NCI-H82 (cell line): ENCODE results near the gene ANKFY1.
"Not testable (repeated sequence)": the region's sequence is repeated elsewhere in the genome, so short reads cannot be mapped to it uniquely, and the experiment has no call there.

Experiments used
- DNase-seq: peaks from one replicate; lab custom pipeline; 2025; lab: John Stamatoyannopoulos, UW

ANKFY1 gene

DNA sequence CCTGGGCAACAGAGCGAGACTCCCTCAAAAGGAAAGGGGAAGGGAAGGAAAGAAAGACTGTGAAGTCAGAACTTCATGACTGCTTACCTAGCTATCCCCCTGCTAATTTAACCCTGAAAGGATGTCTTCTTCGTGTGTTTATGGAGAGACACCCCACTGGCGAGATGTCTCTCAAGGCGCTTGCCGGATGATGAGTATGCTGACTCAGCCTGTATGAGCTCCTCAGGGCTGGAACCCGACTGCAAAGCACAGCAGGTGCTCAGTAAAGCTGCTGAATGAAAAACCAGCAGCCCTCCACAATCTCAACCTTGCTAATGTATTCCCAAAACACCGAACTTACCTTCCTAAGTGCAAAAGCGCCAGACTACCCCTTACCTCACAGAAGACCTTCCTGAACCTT lies 2.3 kb downstream of the ANKFY1 start:
- DNase-seq = no peak

DNA sequence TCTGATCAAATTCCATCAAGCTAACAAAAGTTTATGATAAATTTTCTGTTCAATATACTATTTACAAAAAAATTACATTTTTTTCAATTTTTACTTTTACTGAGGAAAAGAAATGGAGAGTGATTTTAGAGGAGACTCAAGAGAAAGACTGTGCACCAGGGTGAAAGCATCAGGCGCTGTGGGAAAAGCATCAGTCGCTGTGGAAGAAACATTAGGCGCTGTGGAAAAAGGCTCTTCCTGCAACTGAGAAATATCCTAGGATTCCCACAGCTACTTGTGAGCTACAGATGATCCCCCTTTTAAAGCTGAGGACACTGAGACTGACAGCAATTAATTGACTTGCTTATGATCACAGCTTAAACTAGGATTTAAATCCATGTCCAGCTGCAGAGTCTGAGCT lies 4.9 kb downstream of the ANKFY1 start:
- no peak for DNase-seq

GRCh38 chr17:4256952-4257351 lies 6.8 kb downstream of the ANKFY1 start:
- no peak for DNase-seq

DNA sequence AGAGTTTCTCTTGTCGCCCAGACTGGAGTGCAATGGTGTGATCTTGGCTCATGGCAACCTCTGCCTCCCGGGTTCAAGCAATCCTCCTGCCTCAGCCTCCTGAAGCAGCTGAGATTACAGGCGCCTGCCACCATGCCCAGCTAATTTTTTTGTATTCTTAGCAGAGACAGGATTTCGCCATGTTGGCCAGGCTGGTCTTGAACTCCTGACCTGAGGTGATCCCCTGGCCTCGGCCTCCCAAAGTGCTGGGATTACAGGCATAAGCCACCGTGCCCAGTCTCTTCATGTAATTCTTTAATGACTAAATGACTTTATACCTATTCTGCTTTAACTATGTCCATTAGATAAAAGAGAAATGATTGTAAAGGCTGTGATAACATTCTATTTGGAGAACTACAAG lies 8.5 kb downstream of the ANKFY1 start:
- DNase-seq = not testable (repeated sequence)

DNA sequence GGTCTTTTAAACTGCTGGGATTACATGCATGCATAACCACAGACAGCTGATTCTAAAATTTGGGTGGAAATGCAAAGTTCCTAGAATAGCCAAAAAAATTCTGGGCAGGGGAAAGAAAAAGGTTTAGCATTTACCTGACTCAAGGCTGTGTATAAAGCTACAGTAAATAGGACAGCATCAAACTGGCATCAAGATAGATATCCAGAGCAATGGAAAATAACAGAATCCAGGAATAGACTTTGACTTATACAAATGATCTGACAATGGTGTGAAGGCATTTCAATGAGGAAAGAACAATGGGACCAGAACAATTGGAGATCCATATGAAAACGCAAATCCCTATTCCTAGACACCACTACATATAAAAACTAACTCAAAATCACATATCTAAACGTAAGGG lies 12.9 kb downstream of the ANKFY1 start:
- DNase-seq = no peak

- DNase-seq = peak; percentile 71
Observed at GRCh38 chr17:4249452-4250029, 14.2 kb downstream of the ANKFY1 start.

- no peak for DNase-seq
Observed at GRCh38 chr17:4248504-4249277, 15.1 kb downstream of the ANKFY1 start.

GRCh38 chr17:4247971-4248388 lies 15.8 kb downstream of the ANKFY1 start:
- DNase-seq = no peak

DNA sequence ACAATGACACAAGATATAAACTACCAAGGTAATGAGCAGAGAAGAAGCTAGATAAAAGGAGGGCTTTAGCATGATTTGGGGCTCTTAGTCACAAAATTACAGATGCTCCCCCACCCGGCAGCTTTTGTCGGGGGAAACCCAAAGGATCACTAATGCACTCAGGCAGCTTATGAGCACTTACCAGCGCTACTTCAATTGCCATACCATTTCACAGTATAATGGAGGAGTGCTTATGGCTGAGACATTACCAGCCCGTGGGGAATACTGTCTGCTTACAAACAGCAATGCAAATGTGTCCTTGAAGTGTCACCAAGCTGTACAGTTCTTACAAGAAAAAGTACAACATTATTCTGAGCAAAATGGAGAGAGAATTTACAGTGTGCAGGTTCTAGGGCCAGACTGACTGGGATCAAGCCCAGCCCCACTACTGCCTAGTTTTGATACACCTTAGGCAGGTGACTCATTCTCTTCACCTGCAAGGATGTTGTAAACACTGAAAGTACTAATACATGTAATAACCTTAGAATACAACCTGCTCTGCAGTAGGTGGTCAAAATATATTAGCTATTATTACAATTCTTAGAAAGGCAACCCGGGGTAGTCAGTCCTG lies 16.3 kb downstream of the ANKFY1 start:
- no peak for DNase-seq

- DNase-seq = no peak
Observed at GRCh38 chr17:4246674-4247073, 17.1 kb downstream of the ANKFY1 start.

DNA sequence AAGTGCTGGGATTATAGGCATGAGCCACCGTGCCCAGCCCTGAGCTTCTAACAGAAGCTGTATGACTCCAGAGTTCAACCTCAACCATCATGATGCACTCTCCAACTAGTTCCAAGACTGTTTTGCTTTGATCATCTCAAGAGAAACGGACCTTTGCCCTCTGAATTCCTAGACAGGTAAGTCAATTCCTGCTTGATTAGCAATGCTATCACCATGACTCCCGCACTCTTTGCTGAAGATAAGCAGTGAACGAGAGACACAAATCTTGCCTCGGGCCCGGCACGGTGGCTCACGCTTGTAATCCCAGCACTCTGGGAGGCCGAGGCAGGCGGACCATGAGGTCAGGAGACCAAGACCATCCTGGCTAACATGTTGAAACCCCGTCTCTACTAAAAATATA lies 22.2 kb downstream of the ANKFY1 start:
- no peak for DNase-seq

DNA sequence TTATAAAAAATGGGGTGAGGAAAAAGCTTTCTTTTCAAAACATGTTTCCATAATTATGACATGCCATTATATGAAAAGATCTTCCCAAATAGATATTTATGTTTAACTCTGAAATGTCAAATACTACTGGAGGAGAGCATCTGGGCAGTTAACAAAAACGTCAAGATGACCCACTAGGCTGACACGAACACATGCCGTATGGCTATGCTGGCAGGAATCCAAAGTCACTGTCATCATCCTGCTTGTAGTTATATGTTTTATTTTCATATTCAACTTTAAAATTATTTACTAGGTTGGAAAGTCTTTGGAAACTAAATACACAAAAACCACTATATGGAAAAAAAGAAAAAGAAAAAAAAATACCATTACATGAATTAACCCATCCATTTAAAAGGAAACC lies 27.3 kb downstream of the ANKFY1 start:
- DNase-seq = no peak

GRCh38 chr17:4235372-4236279 lies 28.2 kb downstream of the ANKFY1 start:
- DNase-seq = no peak

DNA sequence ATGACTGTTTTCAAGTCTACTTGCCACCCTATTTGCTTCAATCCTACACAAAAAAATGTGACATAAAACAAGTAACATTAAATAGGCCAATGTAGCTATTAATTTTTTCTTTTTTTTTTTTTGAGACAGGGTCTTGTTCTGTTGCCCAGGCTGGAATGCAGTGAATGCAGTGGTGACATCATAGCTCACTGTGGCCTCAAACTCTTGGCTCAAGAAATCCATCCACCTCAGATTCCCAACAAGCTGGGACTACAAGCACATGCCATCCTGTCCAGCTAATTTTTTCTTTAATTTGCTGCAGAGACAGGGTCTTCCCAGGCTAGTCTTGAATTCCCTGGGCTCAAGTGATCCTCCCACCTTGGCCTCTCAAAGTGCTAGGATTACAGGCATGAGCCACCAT lies 29.4 kb downstream of the ANKFY1 start:
- DNase-seq = no peak

DNA sequence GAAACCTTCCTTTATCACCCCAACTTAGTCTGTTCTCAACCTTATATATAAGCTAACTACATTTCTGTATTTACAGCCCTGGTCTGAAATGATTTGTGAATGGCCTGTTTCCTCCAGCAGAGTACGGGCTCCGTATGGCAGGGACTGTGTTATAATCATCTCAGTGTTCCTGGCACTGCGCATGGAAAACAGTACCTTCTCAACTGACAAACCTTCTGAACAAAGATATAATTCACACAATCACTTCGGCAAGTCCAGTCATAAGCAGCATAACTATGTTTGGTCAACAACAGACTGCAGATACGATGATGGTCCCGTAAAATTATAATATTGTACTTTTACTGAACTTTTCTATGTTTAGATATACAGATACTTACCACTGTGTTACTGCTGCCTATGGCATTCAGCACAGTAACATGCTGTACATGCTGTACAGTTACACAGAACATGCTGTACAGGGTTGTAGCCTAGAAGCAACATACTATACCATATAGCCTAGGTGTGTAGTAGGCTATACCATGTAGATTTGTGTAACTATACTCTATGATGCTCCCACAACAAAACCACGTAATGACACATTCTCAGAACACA lies 30.0 kb downstream of the ANKFY1 start:
- DNase-seq = no peak

DNA sequence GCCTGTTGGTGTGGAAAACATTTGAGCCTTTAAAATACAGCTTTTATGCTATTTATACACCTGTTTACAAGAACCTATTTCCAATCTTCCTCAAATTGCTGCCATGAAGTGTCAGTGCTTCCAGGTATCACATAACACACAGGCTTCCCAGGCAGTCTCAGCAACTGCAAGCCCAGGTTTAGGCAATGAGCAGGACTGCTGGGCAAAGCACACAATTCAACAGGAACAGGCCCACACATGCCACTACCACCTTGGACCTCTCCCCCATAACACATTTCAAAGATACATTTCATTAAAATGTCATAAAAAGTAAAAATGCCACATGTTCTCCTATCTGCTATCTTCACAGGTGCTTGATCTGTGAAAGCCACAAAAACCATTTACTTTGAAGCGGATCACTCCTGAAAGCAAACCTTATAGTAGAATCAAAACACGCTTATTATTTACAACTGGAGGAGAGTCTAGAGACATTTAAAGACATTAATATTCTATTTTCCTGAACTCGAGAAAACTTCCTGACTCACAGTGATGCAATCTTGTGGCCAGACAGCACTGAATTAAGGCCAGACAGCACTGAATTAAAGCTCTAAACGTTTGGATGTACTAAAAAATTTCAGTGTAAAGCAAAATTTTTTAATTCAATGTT lies 31.5 kb downstream of the ANKFY1 start:
- no peak for DNase-seq

DNA sequence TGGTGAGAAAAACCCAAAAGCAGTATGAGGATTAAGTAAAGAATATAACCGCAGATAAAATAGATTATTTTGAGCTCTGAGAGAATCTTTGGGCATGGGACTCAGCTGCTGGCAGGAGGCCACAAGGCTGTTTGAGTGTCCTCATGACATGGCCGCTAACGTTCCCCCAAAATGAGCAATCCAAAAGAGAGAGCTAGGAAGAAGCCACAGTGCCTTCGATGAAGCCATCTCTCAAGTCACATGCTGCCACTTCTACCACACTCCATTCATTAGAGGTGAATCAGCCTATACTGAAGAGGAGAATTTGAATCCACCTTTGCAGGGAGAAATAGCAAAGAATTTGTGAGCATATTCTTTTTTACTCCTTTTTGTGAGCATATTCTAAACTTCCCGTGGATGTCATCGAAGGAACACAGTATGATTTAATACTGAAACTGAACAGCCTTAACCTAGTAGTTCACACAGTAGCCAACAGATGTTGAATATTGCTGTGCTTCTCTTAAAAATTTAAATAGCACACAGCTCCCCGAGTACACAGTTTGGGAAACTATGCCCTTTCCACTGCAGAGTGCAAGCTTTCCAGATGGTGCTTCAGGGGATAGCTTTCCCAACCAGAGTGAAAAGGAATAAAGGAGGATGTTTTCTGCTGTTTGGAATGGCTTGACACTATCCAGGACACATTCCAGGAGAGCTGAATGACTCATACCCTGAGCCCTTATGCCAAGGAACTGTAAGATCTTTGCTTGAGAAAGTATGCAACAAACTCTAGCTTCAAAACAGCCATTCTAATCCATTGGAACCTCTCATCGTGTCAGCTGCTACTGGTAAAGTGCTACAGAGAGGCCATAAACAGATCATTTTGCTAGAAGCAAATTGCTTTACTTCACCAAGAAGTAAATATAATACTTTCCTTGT lies 33.9 kb downstream of the ANKFY1 start:
- DNase-seq = no peak

DNA sequence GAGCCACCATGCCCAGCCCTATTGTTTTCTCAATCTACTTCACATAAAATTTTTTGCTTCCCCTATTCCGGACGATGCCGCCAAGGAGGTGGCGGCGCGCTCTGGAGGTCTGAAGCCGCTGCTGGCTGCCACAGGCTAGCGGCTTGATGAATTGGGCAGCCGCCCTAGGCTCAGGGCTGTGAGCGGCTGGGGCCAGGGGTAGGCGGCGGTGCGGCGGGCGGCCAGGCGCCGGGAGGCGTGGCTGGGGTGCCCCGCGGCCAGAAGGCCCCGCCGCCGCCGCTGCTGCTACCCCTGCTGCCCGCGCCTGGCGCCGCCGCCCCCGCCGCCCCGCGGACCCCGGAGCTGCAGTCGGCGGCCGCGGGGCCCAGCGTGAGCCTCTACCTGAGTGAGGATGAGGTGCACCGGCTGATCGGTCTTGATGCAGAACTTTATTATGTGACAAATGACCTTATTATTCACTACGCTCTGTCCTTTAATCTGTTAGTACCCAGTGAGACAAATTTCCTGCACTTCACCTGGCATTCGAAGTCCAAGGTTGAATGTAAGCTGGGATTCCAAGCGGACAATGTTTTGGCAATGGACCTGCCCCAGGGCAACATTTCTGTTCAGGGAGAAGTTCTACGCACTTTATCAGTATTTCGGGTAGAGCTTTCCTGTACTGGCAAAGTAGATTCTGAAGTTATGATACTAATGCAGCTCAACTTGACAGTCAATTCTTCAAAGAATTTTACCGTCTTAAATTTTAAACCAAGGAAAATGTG lies 41.7 kb downstream of the ANKFY1 start:
- no peak for DNase-seq

- no peak for DNase-seq
Observed at GRCh38 chr17:4221163-4221562, 42.6 kb downstream of the ANKFY1 start.

- DNase-seq = peak; percentile 42
Observed at GRCh38 chr17:4220655-4221054, 43.1 kb downstream of the ANKFY1 start.
